ENCODE measurements around the gene EDN2.

Gene EDN2

GRCh38 chr1:41473738-41474362 lies 10.6 kb downstream of the EDN2 start:
- Histone ChIP-seq H3K4me1 (ENCODE audit: low read length) (no peaks in the 10 kb centered on the region), H3F3A (ENCODE audit: insufficient read depth, low read length) (no peaks in the 10 kb centered on the region)

DNA sequence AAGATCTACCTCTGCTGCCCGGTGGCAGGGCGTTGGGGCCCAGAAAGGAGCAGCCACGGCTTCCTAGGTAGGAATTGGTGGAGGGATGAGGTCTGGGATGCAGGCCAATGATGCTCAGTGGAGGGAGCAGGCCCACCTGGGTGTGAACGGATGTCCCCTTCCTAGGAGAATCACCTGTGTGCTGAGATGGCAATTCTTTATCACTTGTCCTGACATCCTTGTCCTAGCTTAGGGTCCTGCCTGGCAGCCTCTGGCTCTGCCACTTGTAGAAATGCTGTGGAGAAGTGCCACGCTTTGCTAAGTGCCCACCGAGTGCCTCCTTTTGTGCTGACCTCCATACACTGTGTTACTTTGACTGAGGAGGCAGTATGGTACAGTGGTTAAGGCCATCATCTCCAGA lies 12.8 kb downstream of the EDN2 start:
- Histone ChIP-seq H3K9ac (ENCODE audit: low read length) (no peak overlapping the region), H3K4me1 (ENCODE audit: low read length) (no peaks in the 10 kb centered on the region), H2AFZ (ENCODE audit: low read length) (no peak overlapping the region), H3K36me3 (replicated peaks; ENCODE audit: insufficient read depth, low read length) (no peaks in the 10 kb centered on the region), H3K27ac (ENCODE audit: low read length) (no peak overlapping the region), H3K4me2 (ENCODE audit: low read depth, low read length) (no peak overlapping the region), H3K9me3 (replicated peaks; ENCODE audit: insufficient read depth, low read length) (no peaks in the 10 kb centered on the region), H3K9me2 (replicated peaks; ENCODE audit: insufficient read depth, low read length) (no peaks in the 10 kb centered on the region), H3K4me3 (ENCODE audit: low read length) (no peak overlapping the region), H3F3A (ENCODE audit: insufficient read depth, low read length) (no peaks in the 10 kb centered on the region), H3K79me2 (ENCODE audit: low read length) (no peaks in the 10 kb centered on the region), H4K20me1 (ENCODE audit: insufficient read depth, low read length) (no peaks in the 10 kb centered on the region), H3K27me3 (replicated peaks; ENCODE audit: insufficient read depth, low read length) (no peaks in the 10 kb centered on the region)
- TF ChIP-seq, protein P1, sequence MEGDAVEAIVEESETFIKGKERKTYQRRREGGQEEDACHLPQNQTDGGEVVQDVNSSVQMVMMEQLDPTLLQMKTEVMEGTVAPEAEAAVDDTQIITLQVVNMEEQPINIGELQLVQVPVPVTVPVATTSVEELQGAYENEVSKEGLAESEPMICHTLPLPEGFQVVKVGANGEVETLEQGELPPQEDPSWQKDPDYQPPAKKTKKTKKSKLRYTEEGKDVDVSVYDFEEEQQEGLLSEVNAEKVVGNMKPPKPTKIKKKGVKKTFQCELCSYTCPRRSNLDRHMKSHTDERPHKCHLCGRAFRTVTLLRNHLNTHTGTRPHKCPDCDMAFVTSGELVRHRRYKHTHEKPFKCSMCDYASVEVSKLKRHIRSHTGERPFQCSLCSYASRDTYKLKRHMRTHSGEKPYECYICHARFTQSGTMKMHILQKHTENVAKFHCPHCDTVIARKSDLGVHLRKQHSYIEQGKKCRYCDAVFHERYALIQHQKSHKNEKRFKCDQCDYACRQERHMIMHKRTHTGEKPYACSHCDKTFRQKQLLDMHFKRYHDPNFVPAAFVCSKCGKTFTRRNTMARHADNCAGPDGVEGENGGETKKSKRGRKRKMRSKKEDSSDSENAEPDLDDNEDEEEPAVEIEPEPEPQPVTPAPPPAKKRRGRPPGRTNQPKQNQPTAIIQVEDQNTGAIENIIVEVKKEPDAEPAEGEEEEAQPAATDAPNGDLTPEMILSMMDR (IDR thresholded peaks at IDR 0.05; ENCODE audit: low read length), result no peak
- TF ChIP-seq EZH2phosphoT487 (IDR thresholded peaks at IDR 0.05; ENCODE audit: low read length), result no peak
- no peak for TF ChIP-seq EZH2 (optimal IDR thresholded peaks at IDR 0.05; ENCODE audit: low read depth, low read length)
- DNase-seq, result no peak

More at GRCh38 chr1:41473738-41474362, 10.6 kb downstream of the EDN2 start:
- H4K20me1 ChIP-seq (ENCODE audit: insufficient read depth, low read length), result no peaks in the 10 kb centered on the region
- TF ChIP-seq EZH2phosphoT487 (IDR thresholded peaks at IDR 0.05; ENCODE audit: low read length) (no peak), EZH2 (optimal IDR thresholded peaks at IDR 0.05; ENCODE audit: low read depth, low read length) (no peak)
- TF ChIP-seq, protein P1 (IDR thresholded peaks at IDR 0.05; ENCODE audit: low read length), result no peak
- no peak overlapping the region for H3K27ac ChIP-seq (ENCODE audit: low read length)
- no peak overlapping the region for H3K4me3 ChIP-seq (ENCODE audit: low read length)
- no peak for DNase-seq
- no peaks in the 10 kb centered on the region for H3K9me3 ChIP-seq (replicated peaks; ENCODE audit: insufficient read depth, low read length)
- H3K9me2 ChIP-seq (replicated peaks; ENCODE audit: insufficient read depth, low read length), result no peaks in the 10 kb centered on the region
- H3K4me2 ChIP-seq (ENCODE audit: low read depth, low read length), result no peak overlapping the region
- no peak overlapping the region for H3K9ac ChIP-seq (ENCODE audit: low read length)
- H3K36me3 ChIP-seq (replicated peaks; ENCODE audit: insufficient read depth, low read length), result no peaks in the 10 kb centered on the region
- no peak overlapping the region for H2AFZ ChIP-seq (ENCODE audit: low read length)
- H3K79me2 ChIP-seq (ENCODE audit: low read length), result no peaks in the 10 kb centered on the region
- H3K27me3 ChIP-seq (replicated peaks; ENCODE audit: insufficient read depth, low read length), result no peaks in the 10 kb centered on the region

DNA sequence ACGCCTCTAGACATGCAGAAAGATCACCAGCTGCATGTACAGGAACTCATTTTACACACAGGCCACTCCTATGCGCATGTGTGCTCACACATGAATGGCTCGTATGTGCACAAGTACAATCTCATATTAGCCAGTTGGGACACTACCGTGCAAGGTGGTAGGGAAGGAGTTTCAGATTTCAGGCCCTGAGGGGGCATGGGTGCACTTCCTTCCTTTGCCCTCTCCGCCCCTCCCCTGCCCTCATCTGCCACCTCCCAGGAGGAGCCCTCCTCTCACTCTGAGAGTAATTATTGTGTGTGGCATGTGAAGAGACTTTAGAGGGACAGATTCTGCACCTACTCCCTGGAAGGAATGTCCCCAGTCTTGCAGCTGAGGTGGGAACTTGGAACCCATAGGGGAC lies 14.8 kb downstream of the EDN2 start:
- H3K9ac ChIP-seq (ENCODE audit: low read length), result no peak overlapping the region
- no peaks in the 10 kb centered on the region for H3K79me2 ChIP-seq (ENCODE audit: low read length)
- H3F3A ChIP-seq (ENCODE audit: insufficient read depth, low read length), result no peaks in the 10 kb centered on the region
- H3K4me3 ChIP-seq (ENCODE audit: low read length), result no peak overlapping the region
- H3K9me3 ChIP-seq (replicated peaks; ENCODE audit: insufficient read depth, low read length), result no peaks in the 10 kb centered on the region
- TF ChIP-seq, protein P1 (IDR thresholded peaks at IDR 0.05; ENCODE audit: low read length), result no peak
- no peak for TF ChIP-seq EZH2phosphoT487 (IDR thresholded peaks at IDR 0.05; ENCODE audit: low read length)
- no peak for TF ChIP-seq EZH2 (optimal IDR thresholded peaks at IDR 0.05; ENCODE audit: low read depth, low read length)
- H3K4me2 ChIP-seq (ENCODE audit: low read depth, low read length), result no peak overlapping the region
- H2AFZ ChIP-seq (ENCODE audit: low read length), result no peak overlapping the region
- no peaks in the 10 kb centered on the region for H3K36me3 ChIP-seq (replicated peaks; ENCODE audit: insufficient read depth, low read length)
- H3K27ac ChIP-seq (ENCODE audit: low read length), result no peak overlapping the region
- no peak for DNase-seq
- no peaks in the 10 kb centered on the region for H4K20me1 ChIP-seq (ENCODE audit: insufficient read depth, low read length)
- no peaks in the 10 kb centered on the region for H3K9me2 ChIP-seq (replicated peaks; ENCODE audit: insufficient read depth, low read length)
- no peaks in the 10 kb centered on the region for H3K27me3 ChIP-seq (replicated peaks; ENCODE audit: insufficient read depth, low read length)
- no peaks in the 10 kb centered on the region for H3K4me1 ChIP-seq (ENCODE audit: low read length)
